Measurements from ENCODE around the gene SMC4. TPM values are rescaled to one million over a fixed set of nuclear protein-coding genes. Genes with fewer than 3 reads are reported as not detected.

The SMC4 gene
- polyA plus RNA-seq, 2 of the 4 experiments (the other 2 are of a cell fraction): 121 to 139 TPM

DNA sequence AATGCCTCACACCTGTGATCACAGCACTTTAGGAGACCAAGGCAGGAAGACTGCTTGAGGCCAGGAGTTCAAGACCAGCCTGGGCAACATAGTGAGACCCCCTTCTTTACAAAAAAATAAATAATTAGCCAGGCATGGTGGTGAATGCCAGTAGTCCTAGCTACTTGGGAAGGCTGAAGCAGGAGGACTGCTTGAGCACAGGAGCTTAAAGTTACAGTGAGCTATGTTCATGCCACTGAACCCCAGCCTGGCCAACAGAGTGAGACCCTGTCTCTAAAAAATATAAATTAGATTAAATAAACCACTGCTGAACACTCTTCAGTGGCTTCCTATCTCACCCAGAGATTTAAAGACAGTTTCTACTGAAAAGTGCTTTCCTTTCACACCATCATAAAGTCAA, 6.7 kb upstream of the SMC4 start:
- TF ChIP-seq CEBPB (IDR thresholded peaks at IDR 0.05) (no peak), FOSB (CRISPR knock-in tag; IDR thresholded peaks at IDR 0.05) (no peak), MYC (IDR thresholded peaks at IDR 0.05; ENCODE audit: borderline replicate concordance, low read length) (no peak), ZFP36 (IDR thresholded peaks at IDR 0.05; ENCODE audit: borderline replicate concordance, partially characterized antibody) (no peak), SREBF2 (IDR thresholded peaks at IDR 0.05) (no peak), MAFK (IDR thresholded peaks at IDR 0.05; ENCODE audit: partially characterized antibody) (no peak), CHD2 (IDR thresholded peaks at IDR 0.05; ENCODE audit: low read length, partially characterized antibody) (no peak), RARB (CRISPR knock-in tag; IDR thresholded peaks at IDR 0.05) (no peak), CBX8 (IDR thresholded peaks at IDR 0.05) (no peak), TFCP2L1 (CRISPR knock-in tag; IDR thresholded peaks at IDR 0.05) (no peak), CBX2 (IDR thresholded peaks at IDR 0.05; ENCODE audit: borderline replicate concordance, low read depth) (no peak)
- TF ChIP-seq, protein P1, sequence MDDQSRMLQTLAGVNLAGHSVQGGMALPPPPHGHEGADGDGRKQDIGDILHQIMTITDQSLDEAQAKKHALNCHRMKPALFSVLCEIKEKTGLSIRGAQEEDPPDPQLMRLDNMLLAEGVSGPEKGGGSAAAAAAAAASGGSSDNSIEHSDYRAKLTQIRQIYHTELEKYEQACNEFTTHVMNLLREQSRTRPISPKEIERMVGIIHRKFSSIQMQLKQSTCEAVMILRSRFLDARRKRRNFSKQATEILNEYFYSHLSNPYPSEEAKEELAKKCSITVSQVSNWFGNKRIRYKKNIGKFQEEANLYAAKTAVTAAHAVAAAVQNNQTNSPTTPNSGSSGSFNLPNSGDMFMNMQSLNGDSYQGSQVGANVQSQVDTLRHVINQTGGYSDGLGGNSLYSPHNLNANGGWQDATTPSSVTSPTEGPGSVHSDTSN (IDR thresholded peaks at IDR 0.05): no peak
- CTCF ChIA-PET: interaction anchor here (0.6 to 0.9 kb wide), 2 partner anchors 22 to 1627 kb away, joined by 3 read pairs; no protein-coding TSS in a partner anchor
- no peak overlapping the region for H3K27ac ChIP-seq
- ATAC-seq: no peak
- no peak overlapping the region for H3K4me3 ChIP-seq
- POLR2A ChIA-PET: no interaction called here
- no peaks in the 10 kb centered on the region for H3K9me3 ChIP-seq
- DNase-seq (ENCODE audit: low read depth in 1 of 2, low spot score in 1 of 2): no peak
- no peak overlapping the region for H3K4me2 ChIP-seq
- FAIRE-seq: no peak
- peaks cover 3% of the 10 kb centered on the region; the same call in 2 of the 3 replicates for H3K4me1 ChIP-seq

- no peak overlapping the region for H3K27ac ChIP-seq
- DNase-seq (ENCODE audit: low read depth in 1 of 2, low spot score in 1 of 2) (no peak), ATAC-seq (no peak), FAIRE-seq (no peak)
- TF ChIP-seq E2F6 (IDR thresholded peaks at IDR 0.05; ENCODE audit: borderline replicate concordance, low read depth) (no peak), CEBPB (IDR thresholded peaks at IDR 0.05) (no peak), NR3C1 (IDR thresholded peaks at IDR 0.05) (no peak)
- H3K9me3 ChIP-seq: no peaks in the 10 kb centered on the region
- 80% methylated on average over 2 of the region's 2 CpGs for WGBS (ENCODE audit: missing lambda C conversion rate)
- POLR2A ChIA-PET: no interaction called here
- CTCF ChIA-PET: no interaction called here
- H3K4me2 ChIP-seq: no peak overlapping the region
- peaks cover 9% of the 10 kb centered on the region for H3K4me1 ChIP-seq
- no peak overlapping the region for H3K4me3 ChIP-seq
Measured at GRCh38 chr3:160393346-160394008, 6.0 kb upstream of the SMC4 start.

DNA sequence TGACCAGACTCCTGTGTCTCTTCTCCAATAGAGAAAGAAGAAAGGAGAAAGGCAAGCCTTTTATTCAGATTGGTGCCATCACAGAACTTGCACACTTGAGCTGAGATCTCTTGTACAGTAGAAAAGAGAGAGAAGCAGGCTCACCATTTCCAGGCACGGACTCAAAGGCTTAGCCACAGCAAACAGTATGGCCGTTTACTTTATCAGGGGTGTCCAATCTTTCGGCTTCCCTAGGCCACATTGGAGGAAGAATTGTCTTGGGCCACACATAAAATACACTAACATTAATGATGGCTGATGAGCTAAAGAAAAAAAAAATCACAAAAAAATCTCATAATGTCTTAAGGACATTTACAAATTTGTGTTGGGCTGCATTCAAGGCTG, 5.4 kb upstream of the SMC4 start:
- 91% methylated on average over 3 of the region's 3 CpGs for WGBS (ENCODE audit: missing lambda C conversion rate)
- peaks cover 9% of the 10 kb centered on the region for H3K4me1 ChIP-seq
- CTCF ChIA-PET: interaction anchor here (0.7 kb wide), 1 partner anchor 102 kb away, joined by 3 read pairs; no protein-coding TSS in a partner anchor
- no peak overlapping the region for H3K4me2 ChIP-seq
- H3K4me3 ChIP-seq: no peak overlapping the region
- FAIRE-seq: no peak
- ATAC-seq: no peak
- no peaks in the 10 kb centered on the region for H3K9me3 ChIP-seq
- H3K27ac ChIP-seq: no peak overlapping the region
- TF ChIP-seq MAZ (IDR thresholded peaks at IDR 0.05; ENCODE audit: borderline replicate concordance, low read depth, low read length): no peak
- TF ChIP-seq POLR2AphosphoS2 (conservative IDR thresholded peaks at IDR 0.05; ENCODE audit: low read length): no peak
- no peak for TF ChIP-seq RNF2 (IDR thresholded peaks at IDR 0.05; ENCODE audit: borderline replicate concordance, low read depth)
- TF ChIP-seq, protein P1 (IDR thresholded peaks at IDR 0.05): no peak
- no peak for TF ChIP-seq JUNB (IDR thresholded peaks at IDR 0.05)
- no peak for TF ChIP-seq FOXS1 (CRISPR knock-in tag; IDR thresholded peaks at IDR 0.05)
- TF ChIP-seq CHD4 (IDR thresholded peaks at IDR 0.05; ENCODE audit: borderline replicate concordance): no peak
- no peak for TF ChIP-seq MAX (IDR thresholded peaks at IDR 0.05)
- no peak for TF ChIP-seq TP53 (CRISPR knock-in tag; IDR thresholded peaks at IDR 0.05)
- TF ChIP-seq ZNF302 (CRISPR knock-in tag; IDR thresholded peaks at IDR 0.05): no peak
- TF ChIP-seq EHMT2 (IDR thresholded peaks at IDR 0.05; ENCODE audit: low read depth): no peak
- TF ChIP-seq BCL3 (IDR thresholded peaks at IDR 0.05): no peak
- TF ChIP-seq TFCP2L1 (CRISPR knock-in tag; IDR thresholded peaks at IDR 0.05): no peak
- TF ChIP-seq KDM5A (IDR thresholded peaks at IDR 0.05): no peak
- no peak for DNase-seq (ENCODE audit: low read depth in 1 of 2, low spot score in 1 of 2)
- POLR2A ChIA-PET: no interaction called here
